Bronchial epithelial cell (primary cell): ENCODE measurements around the gene CAMTA1. TPM values are rescaled to one million over a fixed set of nuclear protein-coding genes. Genes with fewer than 3 reads are reported as not detected.

Experiments used
- DNase-seq: peaks from one replicate; pipeline ENCODE4 v3.0.0-alpha.2; 2010; ENCODE audit warnings: low read depth
- FAIRE-seq: peaks from 2 replicates; lab custom pipeline; 2011; peaks lifted over from hg19 to GRCh38; lab: Jason Lieb, UNC
- H3K27me3 ChIP-seq: 2 replicates; pipeline ENCODE4 v1.5.1; 2011; ENCODE audit warnings: low read length; ENCODE audit not compliant: control insufficient read depth, insufficient read depth
- H3K36me3 ChIP-seq: 2 replicates; pipeline ENCODE4 v1.5.1; 2011; ENCODE audit warnings: low read length; ENCODE audit not compliant: control insufficient read depth, insufficient read depth
- H3K4me3 ChIP-seq: 2 replicates; pipeline ENCODE4 v1.5.1; 2011; ENCODE audit warnings: mild to moderate bottlenecking, low read depth, low read length, control low read depth
- total RNA-seq: library from RNA; depleted of rRNA; stranded (reverse); fragments of >200 nt; gene quantifications from 2 replicates; pipeline ENCODE4 v1.2.1, GENCODE V29; 2014
- TF ChIP-seq, protein P1 (sequence below): IDR thresholded peaks from 2 replicates; pipeline ENCODE4 v1.5.1; 2011; ENCODE audit warnings: mild to moderate bottlenecking, moderate library complexity, low read length, control low read depth, inconsistent platforms; ENCODE audit not compliant: insufficient read depth, severe bottlenecking

CAMTA1 gene
- total RNA-seq, 1 donor from 2014 or later: 68.2 TPM

DNA sequence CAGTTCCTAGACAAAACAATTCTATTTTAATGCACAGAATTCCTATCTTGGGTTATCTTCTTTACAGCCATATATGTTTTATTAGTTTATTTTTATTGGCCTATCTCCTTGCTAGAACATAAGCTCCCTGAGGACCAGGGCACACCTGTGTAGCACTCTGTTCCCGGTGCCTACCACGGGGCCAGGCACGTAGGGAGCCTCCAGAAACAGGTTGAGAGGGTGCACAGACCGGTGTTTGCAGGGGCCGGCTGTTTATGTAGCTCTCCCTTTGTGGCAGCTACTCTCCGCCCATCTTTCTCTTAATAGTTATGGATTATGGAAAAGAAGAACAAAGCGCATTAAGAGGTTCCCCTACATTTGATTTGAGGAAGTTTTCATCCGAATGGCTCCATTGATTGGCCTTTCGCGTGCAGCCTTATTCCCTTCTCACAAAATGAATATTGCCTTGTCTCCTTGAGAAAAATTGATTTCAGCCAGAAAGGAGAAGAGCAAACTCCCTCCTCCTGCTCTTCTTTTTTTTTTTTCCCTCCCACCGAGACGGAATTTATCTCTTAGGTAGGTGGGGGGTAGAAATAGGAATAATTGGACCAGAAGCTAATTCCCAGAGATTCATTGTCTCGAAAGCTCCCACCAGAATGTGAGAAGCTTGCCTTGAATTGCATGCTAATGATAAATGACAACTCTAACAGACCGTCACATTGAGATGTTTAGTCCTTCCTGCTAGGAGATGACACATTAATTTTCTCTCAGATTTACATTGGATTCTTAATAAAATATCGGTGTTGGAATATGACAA, 447.4 kb downstream of the CAMTA1 start:
- DNase-seq (no peak), FAIRE-seq (no peak)
- H3K36me3 ChIP-seq: no peaks in the 10 kb centered on the region
- TF ChIP-seq, protein P1, sequence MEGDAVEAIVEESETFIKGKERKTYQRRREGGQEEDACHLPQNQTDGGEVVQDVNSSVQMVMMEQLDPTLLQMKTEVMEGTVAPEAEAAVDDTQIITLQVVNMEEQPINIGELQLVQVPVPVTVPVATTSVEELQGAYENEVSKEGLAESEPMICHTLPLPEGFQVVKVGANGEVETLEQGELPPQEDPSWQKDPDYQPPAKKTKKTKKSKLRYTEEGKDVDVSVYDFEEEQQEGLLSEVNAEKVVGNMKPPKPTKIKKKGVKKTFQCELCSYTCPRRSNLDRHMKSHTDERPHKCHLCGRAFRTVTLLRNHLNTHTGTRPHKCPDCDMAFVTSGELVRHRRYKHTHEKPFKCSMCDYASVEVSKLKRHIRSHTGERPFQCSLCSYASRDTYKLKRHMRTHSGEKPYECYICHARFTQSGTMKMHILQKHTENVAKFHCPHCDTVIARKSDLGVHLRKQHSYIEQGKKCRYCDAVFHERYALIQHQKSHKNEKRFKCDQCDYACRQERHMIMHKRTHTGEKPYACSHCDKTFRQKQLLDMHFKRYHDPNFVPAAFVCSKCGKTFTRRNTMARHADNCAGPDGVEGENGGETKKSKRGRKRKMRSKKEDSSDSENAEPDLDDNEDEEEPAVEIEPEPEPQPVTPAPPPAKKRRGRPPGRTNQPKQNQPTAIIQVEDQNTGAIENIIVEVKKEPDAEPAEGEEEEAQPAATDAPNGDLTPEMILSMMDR: no peak
- no peak overlapping the region for H3K4me3 ChIP-seq
- H3K27me3 ChIP-seq: peaks cover 5% of the 10 kb centered on the region

DNA sequence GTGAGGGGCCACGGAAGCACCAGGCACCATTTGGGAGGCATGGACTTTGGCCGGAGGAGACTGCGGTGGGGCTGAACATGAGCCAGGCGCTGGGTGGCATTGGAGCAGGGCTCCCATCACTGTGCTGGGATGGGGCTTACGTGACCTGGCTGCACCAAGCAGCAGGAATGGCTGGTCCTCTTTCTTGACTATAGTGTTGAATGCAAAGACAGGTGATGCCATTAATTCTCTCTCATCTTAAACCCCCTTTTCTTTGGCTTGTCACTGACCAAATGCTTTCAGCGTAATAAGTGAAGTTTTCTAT, 447.9 kb downstream of the CAMTA1 start:
- no peak for FAIRE-seq
- Histone ChIP-seq H3K36me3 (no peaks in the 10 kb centered on the region), H3K27me3 (peaks cover 5% of the 10 kb centered on the region), H3K4me3 (no peak overlapping the region)
- TF ChIP-seq, protein P1: no peak
- DNase-seq: no peak

DNA sequence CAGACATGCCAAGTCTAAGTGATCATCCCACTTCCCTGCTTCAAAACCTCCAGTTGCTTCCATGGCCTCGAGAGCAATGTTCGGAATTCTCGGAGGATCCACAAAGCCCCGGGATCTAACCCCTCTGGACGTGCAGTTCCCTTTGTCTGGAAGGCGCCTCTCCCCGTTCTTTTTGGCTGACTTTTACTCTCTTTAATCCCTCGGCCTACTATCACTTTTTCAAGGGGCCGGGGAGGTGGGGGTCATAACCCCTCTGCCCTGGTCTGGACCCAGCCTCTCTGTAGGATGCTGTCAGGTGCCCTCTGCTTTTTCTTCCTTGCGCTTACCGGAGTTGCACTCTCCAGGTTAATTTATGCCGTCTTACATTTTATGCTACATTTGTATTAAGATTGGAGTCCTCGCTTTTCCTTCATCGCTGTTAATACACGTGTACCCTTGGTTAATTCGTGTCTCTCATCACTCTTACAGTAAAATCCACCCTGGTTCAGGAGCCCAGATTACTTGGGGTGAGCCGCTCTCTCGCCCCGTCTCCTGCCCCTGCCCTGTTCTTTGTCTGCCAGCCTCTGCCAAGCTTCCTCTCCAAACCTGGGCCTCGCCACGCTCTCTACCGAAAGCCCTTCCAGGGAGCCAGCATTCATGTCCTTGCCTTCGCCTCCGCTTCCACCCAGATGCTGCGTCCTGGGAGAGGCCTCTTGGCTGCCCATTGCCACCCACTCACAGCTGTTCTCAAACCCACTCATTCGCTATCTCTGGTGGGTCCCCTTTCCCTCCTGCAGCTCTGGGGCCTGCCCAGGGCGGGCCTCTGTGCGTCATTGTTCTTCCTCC, 448.6 kb downstream of the CAMTA1 start:
- DNase-seq (no peak), FAIRE-seq (no peak)
- Histone ChIP-seq H3K4me3 (no peak overlapping the region), H3K27me3 (peaks cover under 1% of the 10 kb centered on the region), H3K36me3 (no peaks in the 10 kb centered on the region)
- TF ChIP-seq, protein P1: no peak

DNA sequence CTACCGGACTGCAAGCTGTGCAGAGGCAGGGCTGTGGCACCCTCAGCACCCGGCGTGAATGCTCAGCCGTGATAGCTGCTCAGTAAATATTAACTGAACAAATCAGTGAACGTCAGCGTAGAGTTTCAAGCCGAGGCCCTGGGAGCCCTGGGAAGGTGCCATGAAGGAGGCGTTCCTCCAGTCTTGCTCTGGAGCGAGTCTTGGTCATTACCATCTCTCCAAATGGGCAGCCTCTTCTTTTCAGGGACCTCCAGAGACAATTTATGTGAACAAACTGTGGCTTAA, 449.2 kb downstream of the CAMTA1 start:
- DNase-seq: no peak
- H3K4me3 ChIP-seq: no peak overlapping the region
- FAIRE-seq: no peak
- no peaks in the 10 kb centered on the region for H3K27me3 ChIP-seq
- no peaks in the 10 kb centered on the region for H3K36me3 ChIP-seq
- TF ChIP-seq, protein P1: no peak

DNA sequence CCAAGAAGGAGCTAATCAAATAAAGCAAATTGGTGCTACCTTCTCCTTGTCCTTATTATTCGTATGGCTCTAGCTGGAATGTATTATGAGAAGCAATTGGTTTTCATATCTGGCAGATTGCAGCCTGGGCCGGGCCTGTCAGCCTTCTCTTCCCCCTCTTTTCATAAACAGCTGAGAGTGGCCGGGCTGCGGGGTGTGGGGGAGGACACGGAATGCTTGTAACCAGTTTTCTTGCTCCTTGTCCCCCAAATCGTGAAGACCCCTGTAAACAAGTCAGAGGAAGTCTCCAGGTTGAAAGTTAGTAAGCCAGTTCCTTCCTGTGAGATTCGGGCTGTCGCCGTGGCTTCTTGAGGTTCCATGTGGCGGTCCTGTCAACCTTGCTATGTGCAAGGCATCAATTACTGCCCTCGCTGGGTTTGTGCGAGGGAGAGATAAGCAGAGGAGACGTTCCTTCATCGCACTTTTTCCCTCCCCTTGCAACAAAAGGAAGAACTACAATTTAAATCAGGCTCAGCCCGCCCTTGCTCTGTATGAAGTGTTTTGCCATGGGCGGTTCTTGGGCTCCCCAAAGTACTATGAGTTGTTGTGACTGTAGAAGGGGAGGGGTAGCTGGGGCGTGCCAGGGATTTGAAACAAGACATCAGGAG, 450.7 kb downstream of the CAMTA1 start:
- TF ChIP-seq, protein P1: no peak
- no peaks in the 10 kb centered on the region for H3K36me3 ChIP-seq
- FAIRE-seq (no peak), DNase-seq (no peak)
- no peaks in the 10 kb centered on the region for H3K27me3 ChIP-seq
- no peak overlapping the region for H3K4me3 ChIP-seq
